Measurements from ENCODE around the gene GAD1.

The GAD1 gene

GRCh38 chr2:170816504-170817092 is at the start of gene GAD1:
Gene GAD1, plus strand, starts transcription at chr2:170816887. Its CDS starts 1,705 bp downstream, at chr2:170818592.
- peak; percentile 61 for DNase-seq (ENCODE audit: low spot score)

DNA sequence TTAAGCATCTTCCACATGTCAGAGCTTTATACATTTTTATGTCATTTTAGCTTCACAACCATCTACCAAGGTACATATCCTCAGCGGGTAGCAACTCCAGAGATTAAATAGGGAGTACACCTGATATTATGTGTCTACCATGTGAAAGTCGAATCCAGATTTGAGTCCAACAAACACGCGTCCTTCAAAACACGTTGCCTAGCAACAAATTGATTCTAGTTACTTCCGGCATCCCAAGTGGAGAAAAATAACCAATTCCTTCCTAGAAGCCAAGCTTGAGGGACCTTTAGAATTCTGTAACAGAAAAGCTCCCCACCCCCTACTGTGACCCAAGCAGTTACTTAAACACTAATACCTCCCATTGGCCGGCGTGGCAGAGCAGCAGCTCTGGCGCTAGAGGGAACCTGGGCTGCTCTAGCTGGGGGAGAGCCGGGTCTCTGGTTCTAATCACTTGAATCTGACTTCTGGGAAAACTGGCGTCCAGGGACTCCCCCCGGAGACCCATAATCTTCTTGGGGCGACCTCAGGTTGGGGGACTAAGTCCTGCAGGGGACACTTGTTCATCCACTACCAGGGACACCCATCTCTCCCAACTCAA is 46.6 kb upstream of the GAD1 start, which contains the start of gene ERICH2:
Gene ERICH2 (plus strand): TSS at position 371 of the 598 bp plus-strand sequence. CDS start 304 bp downstream, outside the sequence.
- peak; percentile 49 for DNase-seq (ENCODE audit: low spot score)

GRCh38 chr2:170770606-170771420 is 45.9 kb upstream of the GAD1 start:
- DNase-seq (ENCODE audit: low spot score): peak; percentile 62

GRCh38 chr2:170771421-170771937 is 45.2 kb upstream of the GAD1 start:
- DNase-seq (ENCODE audit: low spot score): no peak

- DNase-seq (ENCODE audit: low spot score): no peak
Observed at GRCh38 chr2:170772295-170772694, 44.4 kb upstream of the GAD1 start.

GRCh38 chr2:170774074-170774473 is 42.6 kb upstream of the GAD1 start:
- no peak for DNase-seq (ENCODE audit: low spot score)

DNA sequence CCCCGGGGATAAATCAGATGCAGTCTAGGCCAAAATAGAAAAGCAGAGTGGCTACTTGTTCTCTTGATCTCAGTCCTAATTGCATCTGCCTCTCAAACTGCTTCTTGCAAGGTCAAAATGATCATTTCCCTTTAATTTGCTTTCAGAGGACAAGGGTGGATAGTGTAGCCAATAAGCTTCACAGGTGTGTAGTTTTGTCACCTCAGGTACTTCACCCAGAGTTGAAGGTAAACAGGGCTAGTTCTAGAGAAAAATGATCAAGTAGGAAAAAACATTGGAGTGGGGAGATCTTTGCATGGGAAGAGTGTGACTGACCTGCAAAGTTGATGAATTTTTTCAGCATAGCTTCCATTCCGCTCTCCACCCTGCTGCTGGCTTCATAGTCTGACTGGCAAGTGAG is 37.8 kb upstream of the GAD1 start:
- DNase-seq (ENCODE audit: low spot score): no peak

GRCh38 chr2:170779304-170779703 is 37.4 kb upstream of the GAD1 start:
- no peak for DNase-seq (ENCODE audit: low spot score)

GRCh38 chr2:170782673-170783072 is 34.0 kb upstream of the GAD1 start:
- no peak for DNase-seq (ENCODE audit: low spot score)

DNA sequence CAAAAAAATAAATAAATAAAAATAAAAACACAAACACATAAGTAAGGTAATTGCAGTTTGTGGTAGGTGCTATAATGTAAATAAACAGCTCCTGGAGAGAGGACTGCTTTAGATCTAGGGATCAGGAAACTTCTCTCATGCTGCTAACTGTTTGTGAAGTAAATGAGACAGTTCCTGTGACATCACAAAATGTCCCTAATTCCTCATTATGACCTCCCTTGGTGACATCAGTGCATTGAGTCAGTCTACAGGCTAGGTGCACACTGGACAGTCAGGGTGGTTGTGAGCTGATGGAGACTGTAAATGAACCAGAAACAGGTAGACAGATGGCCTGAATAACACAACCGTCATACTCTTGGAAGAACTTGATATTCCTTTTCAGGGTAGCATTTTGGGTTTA is 33.1 kb upstream of the GAD1 start:
- DNase-seq (ENCODE audit: low spot score): no peak

GRCh38 chr2:170798996-170799395 is 17.7 kb upstream of the GAD1 start:
- no peak for DNase-seq (ENCODE audit: low spot score)

DNA sequence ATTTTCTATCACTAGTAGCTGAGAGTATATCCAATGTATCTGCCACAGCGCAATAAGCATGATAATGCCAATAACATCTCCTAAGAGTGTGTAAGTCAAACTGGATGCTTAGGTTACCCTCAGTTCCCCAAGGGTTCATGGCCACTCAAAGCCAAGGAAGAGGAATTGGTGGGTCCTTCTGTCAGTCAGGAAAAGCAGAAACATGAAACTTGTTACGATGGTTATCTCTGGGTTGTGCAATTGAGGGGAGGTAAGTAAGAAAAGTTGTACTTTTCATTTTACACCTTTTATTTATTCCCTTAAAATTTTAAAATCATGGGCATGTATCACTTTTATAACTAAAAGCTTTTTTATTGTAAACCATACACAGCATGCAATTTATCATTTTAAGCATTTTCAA is 10.1 kb upstream of the GAD1 start:
- no peak for DNase-seq (ENCODE audit: low spot score)

DNA sequence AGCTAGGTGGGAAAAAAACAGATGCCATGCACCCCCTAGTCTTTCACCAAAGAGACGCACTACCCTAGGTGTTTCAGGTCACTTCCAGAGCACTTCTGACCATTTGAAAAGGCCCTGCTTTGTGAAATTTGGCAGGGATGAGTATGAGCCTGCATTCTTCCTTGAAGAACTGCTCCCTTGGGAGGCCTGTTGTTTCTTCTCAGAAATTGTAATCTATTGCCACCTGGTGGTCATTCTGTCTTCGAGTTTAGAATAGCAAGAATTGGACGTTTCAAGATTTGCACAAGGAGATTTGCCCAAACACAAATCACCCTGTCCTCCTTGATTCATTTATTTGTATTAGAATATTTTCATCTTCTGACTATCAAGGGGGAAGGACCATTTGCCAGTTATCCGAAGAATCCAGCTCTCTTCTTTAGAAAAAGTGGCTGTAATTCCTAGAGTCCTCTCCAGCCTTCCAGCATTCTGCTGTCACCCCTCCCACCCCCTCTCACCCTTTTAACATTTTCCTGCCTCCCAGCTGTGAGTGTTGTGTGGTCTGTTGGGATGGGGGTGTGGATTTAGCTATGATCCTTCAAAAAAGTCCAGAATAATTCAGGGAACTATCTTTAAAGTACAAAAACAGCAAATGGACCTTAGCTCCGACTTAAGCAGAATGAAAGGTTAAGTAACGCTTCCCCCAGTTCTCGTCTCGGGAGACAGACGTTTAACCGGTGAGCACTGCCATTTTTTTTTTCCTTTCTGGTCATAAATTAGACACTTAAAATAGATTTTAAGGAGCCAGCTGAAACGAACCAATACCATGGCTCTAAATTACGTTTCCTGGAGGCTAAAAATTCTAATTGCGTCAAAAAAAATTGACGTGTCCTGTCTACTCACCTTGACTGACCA is 3.7 kb upstream of the GAD1 start:
- DNase-seq (ENCODE audit: low spot score): peak; percentile 84

GRCh38 chr2:170813611-170814532 is 2.8 kb upstream of the GAD1 start:
- no peak for DNase-seq (ENCODE audit: low spot score)

GRCh38 chr2:170814533-170815230 is 2.0 kb upstream of the GAD1 start:
- no peak for DNase-seq (ENCODE audit: low spot score)

DNA sequence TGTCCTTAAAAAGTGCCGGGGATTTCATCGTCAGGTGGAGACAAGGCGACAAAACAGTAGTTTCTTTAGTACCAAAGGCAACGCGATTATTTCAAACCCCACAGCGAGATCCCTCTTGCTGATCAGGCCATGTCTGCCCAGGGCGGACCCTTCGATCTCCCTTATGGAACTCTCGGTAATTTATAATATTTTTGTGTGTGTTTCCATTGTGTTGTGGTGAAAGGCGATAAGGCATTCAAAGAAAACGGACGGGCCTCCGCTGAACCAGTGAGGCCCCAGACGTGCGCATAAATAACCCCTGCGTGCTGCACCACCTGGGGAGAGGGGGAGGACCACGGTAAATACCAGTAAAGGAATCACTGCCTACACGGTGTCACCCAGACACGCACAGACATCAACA is 1.4 kb upstream of the GAD1 start:
- no peak for DNase-seq (ENCODE audit: low spot score)

GRCh38 chr2:170815746-170816503 is 762 bp upstream of the GAD1 start:
- peak; percentile 64 for DNase-seq (ENCODE audit: low spot score)

DNA sequence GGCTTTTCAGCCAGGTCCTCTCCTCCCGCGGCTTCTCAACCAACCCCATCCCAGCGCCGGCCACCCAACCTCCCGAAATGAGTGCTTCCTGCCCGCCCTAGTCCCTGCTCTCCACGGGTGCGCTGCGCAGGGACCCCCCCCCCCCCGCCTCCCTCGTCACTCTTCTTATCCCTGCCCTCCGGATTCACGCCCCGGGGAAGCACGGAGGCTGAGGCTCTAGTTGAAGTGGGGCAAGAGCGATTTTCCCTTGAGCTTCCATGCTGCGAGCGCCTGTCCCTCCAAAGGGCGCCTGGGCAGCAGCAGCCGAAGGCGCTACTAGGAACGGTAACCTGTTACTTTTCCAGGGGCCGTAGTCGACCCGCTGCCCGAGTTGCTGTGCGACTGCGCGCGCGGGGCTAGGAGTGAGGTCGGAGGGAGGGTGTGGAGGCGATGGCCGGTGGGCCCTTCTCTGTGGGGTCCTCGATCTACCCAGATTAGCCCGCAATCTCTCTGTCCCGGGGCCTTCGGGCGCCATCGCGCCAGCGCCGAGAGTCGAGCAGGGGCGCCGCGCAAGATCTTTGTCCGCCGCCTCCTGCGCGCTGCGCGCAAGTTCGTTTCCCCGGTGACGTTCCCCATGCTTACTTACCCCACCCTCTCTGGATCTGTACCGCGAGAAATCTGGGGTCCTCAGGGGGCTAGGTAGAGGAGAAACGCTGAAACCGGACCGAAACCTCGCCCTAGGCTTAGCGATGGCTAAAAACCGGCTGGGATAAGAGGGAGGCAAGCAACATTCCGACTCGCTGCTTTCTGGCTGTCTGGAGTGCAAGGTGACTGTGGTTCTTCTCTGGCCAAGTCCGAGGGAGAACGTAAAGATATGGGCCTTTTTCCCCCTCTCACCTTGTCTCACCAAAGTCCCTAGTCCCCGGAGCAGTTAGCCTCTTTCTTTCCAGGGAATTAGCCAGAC is 677 bp downstream of the GAD1 start:
- DNase-seq (ENCODE audit: low spot score): peak; percentile 27
